Vagina (tissue), 2 donors: ENCODE data around the gene OPRL1.

ENCODE experiments used
- POLR2AphosphoS5 ChIP-seq, 2 donors: sonication (generic); formaldehyde crosslinking; IDR thresholded peaks; one replicate each; pipeline ENCODE4 v1.9.0; 2017; ENCODE audit warnings: antibody characterized with exemption in 2 of 2, mild to moderate bottlenecking in 2 of 2, low read depth in 1 of 2; ENCODE audit not compliant: insufficient read depth in 1 of 2
- TF ChIP-seq, protein P1 (sequence below), 3 experiments: fragments of 450-650 bp in 2 of 3; fragments of 200-600 bp in 1 of 3; sonication (generic) in 1 of 3; IDR thresholded peaks; one replicate each; pipeline ENCODE4 v1.5.1; 2017 to 2019; ENCODE audit warnings: antibody characterized with exemption in 3 of 3, mild to moderate bottlenecking in 2 of 3, moderate library complexity in 2 of 3

DNA sequence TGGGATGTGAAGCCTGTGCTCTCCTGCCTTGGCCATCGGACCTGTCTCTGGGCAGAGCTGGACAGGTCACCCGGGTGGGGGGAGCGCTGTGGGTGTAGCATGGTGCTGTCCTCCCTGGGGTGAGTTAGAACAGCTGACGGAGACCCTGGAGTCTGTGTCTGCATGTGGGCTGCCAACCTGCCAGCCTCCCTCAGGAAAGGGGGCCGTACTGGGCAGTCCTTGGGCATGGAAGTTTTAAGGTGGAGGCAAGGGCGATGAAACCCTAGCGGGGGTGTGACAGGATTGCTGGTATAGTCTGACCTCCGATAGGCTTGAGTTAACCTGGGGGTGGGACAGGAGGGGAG lies 32.9 kb upstream of the OPRL1 start:
- TF ChIP-seq POLR2AphosphoS5 (IDR thresholded peaks at IDR 0.05; ENCODE audit: insufficient read depth in 1 of 2, low read depth in 1 of 2): no peak
- TF ChIP-seq, protein P1, sequence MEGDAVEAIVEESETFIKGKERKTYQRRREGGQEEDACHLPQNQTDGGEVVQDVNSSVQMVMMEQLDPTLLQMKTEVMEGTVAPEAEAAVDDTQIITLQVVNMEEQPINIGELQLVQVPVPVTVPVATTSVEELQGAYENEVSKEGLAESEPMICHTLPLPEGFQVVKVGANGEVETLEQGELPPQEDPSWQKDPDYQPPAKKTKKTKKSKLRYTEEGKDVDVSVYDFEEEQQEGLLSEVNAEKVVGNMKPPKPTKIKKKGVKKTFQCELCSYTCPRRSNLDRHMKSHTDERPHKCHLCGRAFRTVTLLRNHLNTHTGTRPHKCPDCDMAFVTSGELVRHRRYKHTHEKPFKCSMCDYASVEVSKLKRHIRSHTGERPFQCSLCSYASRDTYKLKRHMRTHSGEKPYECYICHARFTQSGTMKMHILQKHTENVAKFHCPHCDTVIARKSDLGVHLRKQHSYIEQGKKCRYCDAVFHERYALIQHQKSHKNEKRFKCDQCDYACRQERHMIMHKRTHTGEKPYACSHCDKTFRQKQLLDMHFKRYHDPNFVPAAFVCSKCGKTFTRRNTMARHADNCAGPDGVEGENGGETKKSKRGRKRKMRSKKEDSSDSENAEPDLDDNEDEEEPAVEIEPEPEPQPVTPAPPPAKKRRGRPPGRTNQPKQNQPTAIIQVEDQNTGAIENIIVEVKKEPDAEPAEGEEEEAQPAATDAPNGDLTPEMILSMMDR (IDR thresholded peaks at IDR 0.05): no peak
